K562 (cell line): ENCODE results near the gene TMEM143. TPM values are rescaled to one million over a fixed set of nuclear protein-coding genes. Genes with fewer than 3 reads are reported as not detected.

ENCODE experiments used
- ATF7 ChIP-seq: fragments of 450-650 bp; IDR thresholded peaks from 2 replicates; pipeline ENCODE4 v1.7.1; 2014; ENCODE audit warnings: mild to moderate bottlenecking, moderate library complexity
- BRD4 ChIP-seq: fragments of 200-600 bp; sonication (generic); IDR thresholded peaks from 2 replicates; pipeline ENCODE4 v1.6.1; 2017; ENCODE audit warnings: inconsistent platforms
- CREB3L1 ChIP-seq: fragments of 450-650 bp; IDR thresholded peaks from 2 replicates; pipeline ENCODE4 v1.6.1; 2014; ENCODE audit warnings: low read depth, mild to moderate bottlenecking, moderate library complexity, borderline replicate concordance
- GABPB2 ChIP-seq: fragments of 250-450 bp; sonication (Bioruptor Pico); conservative IDR thresholded peaks from 2 replicates; pipeline ENCODE4 v1.5.1; 2021; ENCODE audit warnings: mild to moderate bottlenecking
- HMBOX1 ChIP-seq: sonication (generic); IDR thresholded peaks from 2 replicates; pipeline ENCODE4 v1.6.1; 2016
- HSF4 ChIP-seq: fragments of 250-450 bp; sonication (Bioruptor Pico); IDR thresholded peaks from 2 replicates; pipeline ENCODE4 v2.1.2; 2022; ENCODE audit warnings: mild to moderate bottlenecking, moderate library complexity, borderline replicate concordance
- NCOR1 ChIP-seq: fragments of 450-650 bp; IDR thresholded peaks from 2 replicates; pipeline ENCODE4 v1.6.1; 2016; ENCODE audit warnings: mild to moderate bottlenecking, moderate library complexity
- NR2C1 ChIP-seq, 2 experiments: fragments of 450-650 bp; IDR thresholded peaks; 2 replicates each; pipeline ENCODE4 v1.6.1; 2017; ENCODE audit warnings: mild to moderate bottlenecking in 2 of 2, antibody characterized with exemption in 1 of 2, inconsistent platforms in 1 of 2, missing compliant biosample characterization in 1 of 2, missing genetic modification characterization in 1 of 2
- OTX1 ChIP-seq: fragments of 450-650 bp; formaldehyde crosslinking; IDR thresholded peaks from 2 replicates; pipeline ENCODE4 v1.4.0; 2022; ENCODE audit warnings: mild to moderate bottlenecking
- SOX6 ChIP-seq: fragments of 450-650 bp; IDR thresholded peaks from 2 replicates; pipeline ENCODE4 v1.6.1; 2014; ENCODE audit warnings: mild to moderate bottlenecking
- SUPT5H ChIP-seq: fragments of 450-650 bp; IDR thresholded peaks from 2 replicates; pipeline ENCODE4 v1.6.1; 2016
- TEAD4 ChIP-seq, 2 experiments: sonication (generic) in 1 of 2; formaldehyde crosslinking in 1 of 2; IDR thresholded peaks; 2 replicates each; pipeline versions ENCODE4 v1.6.1 to v1.8.0; 2012 to 2022; ENCODE audit warnings: borderline replicate concordance in 1 of 2, inconsistent platforms in 1 of 2, low read length in 1 of 2, mild to moderate bottlenecking in 1 of 2, missing genetic modification reagents in 1 of 2
- TRIM24 ChIP-seq, 2 experiments: fragments of 450-650 bp; IDR thresholded peaks; 2 replicates each; pipeline ENCODE4 v1.6.1; 2016
- XRCC3 ChIP-seq: fragments of 450-650 bp; IDR thresholded peaks from 2 replicates; pipeline ENCODE4 v1.6.1; 2017; ENCODE audit warnings: mild to moderate bottlenecking, moderate library complexity
- ZNF431 ChIP-seq: sonication (generic); formaldehyde crosslinking; IDR thresholded peaks from 2 replicates; pipeline ENCODE4 v1.8.0; 2022; ENCODE audit warnings: mild to moderate bottlenecking, missing genetic modification reagents
- ZNF589 ChIP-seq: fragments of 200-800 bp; sonication (Bioruptor generic); IDR thresholded peaks from 2 replicates; pipeline ENCODE4 v1.6.1; 2016; ENCODE audit warnings: low read depth, missing genetic modification characterization, missing compliant biosample characterization
- polyA plus RNA-seq, 8 experiments: library from polyadenylated mRNA; depleted of rRNA in 4 of 8; stranded (reverse) in 5 of 8; unstranded in 3 of 8; fragments of >200 nt; fragmentation: Nextera tagmentation in 2 of 8; fragmentation: Illumina TruSeq in 1 of 8; extraction: Ambion mirVana in 2 of 8; extraction: Trizol in 1 of 8; gene quantifications; 2 replicates each; pipeline versions ENCODE4 v1.2.1 to v1.2.3, GENCODE V29; 2011 to 2014; ENCODE audit warnings: inconsistent platforms in 1 of 8, missing spikeins in 1 of 8
- total RNA-seq, 7 experiments: library from RNA; depleted of rRNA in 6 of 7; stranded (reverse); fragments of >200 nt in 6 of 7; fragmentation: Illumina TruSeq in 2 of 7; extraction: Trizol in 2 of 7; gene quantifications; 2 replicates each; pipeline versions ENCODE4 v1.2.1 to v1.2.3, GENCODE V29; 2011 to 2021; ENCODE audit warnings: low replicate concordance in 1 of 7
- TF ChIP-seq, protein P1 (sequence below), 2 experiments: fragments of 450-650 bp; IDR thresholded peaks; 2 replicates each; pipeline ENCODE4 v1.6.1; 2018; ENCODE audit warnings: mild to moderate bottlenecking in 2 of 2, low read depth in 1 of 2; ENCODE audit not compliant: partially characterized antibody in 2 of 2
- TF ChIP-seq, protein P2 (sequence below): fragments of 450-650 bp; formaldehyde crosslinking; IDR thresholded peaks from 2 replicates; pipeline ENCODE4 v1.4.0; 2020; ENCODE audit warnings: mild to moderate bottlenecking, moderate library complexity
- TF ChIP-seq, protein P3 (sequence below): conservative IDR thresholded peaks from 2 replicates; pipeline ENCODE4 v1.6.1; 2011; ENCODE audit warnings: low read depth, mild to moderate bottlenecking, low read length; ENCODE audit not compliant: control insufficient read depth

TMEM143 gene
- total and polyA plus RNA-seq, 9 of the 15 experiments (the other 6 are each of a cell fraction or from before 2014, with no cell fraction given) = 0.66 to 8.8 (median 4.3) TPM

DNA sequence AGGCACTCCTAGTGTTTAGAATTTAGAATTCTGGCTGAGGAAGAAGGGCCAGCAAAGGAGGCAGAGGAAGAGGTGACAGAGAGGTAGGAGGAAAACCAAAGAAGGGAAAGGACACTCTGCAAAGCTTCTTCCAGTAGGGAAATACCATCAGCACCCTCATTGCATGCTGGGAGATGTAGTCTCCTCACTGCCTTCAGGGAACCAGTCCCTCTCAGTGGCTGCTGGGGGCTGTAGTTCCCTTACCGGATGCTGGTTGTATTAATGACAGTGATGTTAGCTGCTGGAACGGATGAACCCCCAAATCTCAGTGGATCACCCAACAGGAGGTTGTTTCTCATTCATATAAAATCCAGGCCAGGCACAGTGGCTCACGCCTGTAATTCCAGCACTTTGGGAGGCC, 39.9 kb upstream of the TMEM143 start (continued):
- TF ChIP-seq, protein P1, sequence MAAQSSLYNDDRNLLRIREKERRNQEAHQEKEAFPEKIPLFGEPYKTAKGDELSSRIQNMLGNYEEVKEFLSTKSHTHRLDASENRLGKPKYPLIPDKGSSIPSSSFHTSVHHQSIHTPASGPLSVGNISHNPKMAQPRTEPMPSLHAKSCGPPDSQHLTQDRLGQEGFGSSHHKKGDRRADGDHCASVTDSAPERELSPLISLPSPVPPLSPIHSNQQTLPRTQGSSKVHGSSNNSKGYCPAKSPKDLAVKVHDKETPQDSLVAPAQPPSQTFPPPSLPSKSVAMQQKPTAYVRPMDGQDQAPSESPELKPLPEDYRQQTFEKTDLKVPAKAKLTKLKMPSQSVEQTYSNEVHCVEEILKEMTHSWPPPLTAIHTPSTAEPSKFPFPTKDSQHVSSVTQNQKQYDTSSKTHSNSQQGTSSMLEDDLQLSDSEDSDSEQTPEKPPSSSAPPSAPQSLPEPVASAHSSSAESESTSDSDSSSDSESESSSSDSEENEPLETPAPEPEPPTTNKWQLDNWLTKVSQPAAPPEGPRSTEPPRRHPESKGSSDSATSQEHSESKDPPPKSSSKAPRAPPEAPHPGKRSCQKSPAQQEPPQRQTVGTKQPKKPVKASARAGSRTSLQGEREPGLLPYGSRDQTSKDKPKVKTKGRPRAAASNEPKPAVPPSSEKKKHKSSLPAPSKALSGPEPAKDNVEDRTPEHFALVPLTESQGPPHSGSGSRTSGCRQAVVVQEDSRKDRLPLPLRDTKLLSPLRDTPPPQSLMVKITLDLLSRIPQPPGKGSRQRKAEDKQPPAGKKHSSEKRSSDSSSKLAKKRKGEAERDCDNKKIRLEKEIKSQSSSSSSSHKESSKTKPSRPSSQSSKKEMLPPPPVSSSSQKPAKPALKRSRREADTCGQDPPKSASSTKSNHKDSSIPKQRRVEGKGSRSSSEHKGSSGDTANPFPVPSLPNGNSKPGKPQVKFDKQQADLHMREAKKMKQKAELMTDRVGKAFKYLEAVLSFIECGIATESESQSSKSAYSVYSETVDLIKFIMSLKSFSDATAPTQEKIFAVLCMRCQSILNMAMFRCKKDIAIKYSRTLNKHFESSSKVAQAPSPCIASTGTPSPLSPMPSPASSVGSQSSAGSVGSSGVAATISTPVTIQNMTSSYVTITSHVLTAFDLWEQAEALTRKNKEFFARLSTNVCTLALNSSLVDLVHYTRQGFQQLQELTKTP (IDR thresholded peaks at IDR 0.05; ENCODE audit: low read depth in 1 of 2, partially characterized antibody in 2 of 2) = peak in 1 of 2 experiments; percentile 95
- TF ChIP-seq SUPT5H (no peak), CREB3L1 (peak; percentile 67; the same call in 1 of the 2 replicates), SOX6 (no peak), BRD4 (no peak), XRCC3 (no peak), TRIM24 (IDR thresholded peaks at IDR 0.05) (no peak), ATF7 (peak; percentile 38; the same call in 1 of the 2 replicates), NR2C1 (IDR thresholded peaks at IDR 0.05) (0 out of 2 replicates have a peak, but pooled peaks have one; percentile 20), NR2C1 (tag; IDR thresholded peaks at IDR 0.05) (0 out of 2 replicates have a peak, but pooled peaks have one; percentile 25), NCOR1 (no peak), ZNF431 (CRISPR knock-in tag) (no peak), GABPB2 (no peak), ZNF589 (no peak), TEAD4 (IDR thresholded peaks at IDR 0.05; ENCODE audit: low read length) (0 out of 2 replicates have a peak, but pooled peaks have one; percentile 14), TEAD4 (CRISPR knock-in tag; IDR thresholded peaks at IDR 0.05; ENCODE audit: borderline replicate concordance) (no peak), OTX1 (CRISPR knock-in tag) (no peak), HSF4 (CRISPR knock-in tag) (no peak), HMBOX1 (no peak)
- TF ChIP-seq, protein P2, sequence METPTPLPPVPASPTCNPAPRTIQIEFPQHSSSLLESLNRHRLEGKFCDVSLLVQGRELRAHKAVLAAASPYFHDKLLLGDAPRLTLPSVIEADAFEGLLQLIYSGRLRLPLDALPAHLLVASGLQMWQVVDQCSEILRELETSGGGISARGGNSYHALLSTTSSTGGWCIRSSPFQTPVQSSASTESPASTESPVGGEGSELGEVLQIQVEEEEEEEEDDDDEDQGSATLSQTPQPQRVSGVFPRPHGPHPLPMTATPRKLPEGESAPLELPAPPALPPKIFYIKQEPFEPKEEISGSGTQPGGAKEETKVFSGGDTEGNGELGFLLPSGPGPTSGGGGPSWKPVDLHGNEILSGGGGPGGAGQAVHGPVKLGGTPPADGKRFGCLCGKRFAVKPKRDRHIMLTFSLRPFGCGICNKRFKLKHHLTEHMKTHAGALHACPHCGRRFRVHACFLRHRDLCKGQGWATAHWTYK (CRISPR knock-in tag) = no peak
- TF ChIP-seq, protein P3, sequence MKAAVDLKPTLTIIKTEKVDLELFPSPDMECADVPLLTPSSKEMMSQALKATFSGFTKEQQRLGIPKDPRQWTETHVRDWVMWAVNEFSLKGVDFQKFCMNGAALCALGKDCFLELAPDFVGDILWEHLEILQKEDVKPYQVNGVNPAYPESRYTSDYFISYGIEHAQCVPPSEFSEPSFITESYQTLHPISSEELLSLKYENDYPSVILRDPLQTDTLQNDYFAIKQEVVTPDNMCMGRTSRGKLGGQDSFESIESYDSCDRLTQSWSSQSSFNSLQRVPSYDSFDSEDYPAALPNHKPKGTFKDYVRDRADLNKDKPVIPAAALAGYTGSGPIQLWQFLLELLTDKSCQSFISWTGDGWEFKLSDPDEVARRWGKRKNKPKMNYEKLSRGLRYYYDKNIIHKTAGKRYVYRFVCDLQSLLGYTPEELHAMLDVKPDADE = peak; percentile 91
